Ureter (tissue), 1 donor: ENCODE results near the gene CLIC6. TPM values are rescaled to one million over a fixed set of nuclear protein-coding genes. Genes with fewer than 3 reads are reported as not detected.
A peak's percentile ranks its signal among the peaks of the same experiment; 100 is the strongest.
"Not testable (repeated sequence)": the region's sequence is repeated elsewhere in the genome, so short reads cannot be mapped to it uniquely, and the experiment has no call there.

Experiments used
- DNase-seq: peaks from one replicate; pipeline ENCODE4 v3.0.0-alpha.2; 2020; ENCODE audit warnings: low spot score
- total RNA-seq: library from RNA; stranded (reverse); gene quantifications from one replicate; pipeline ENCODE4 v1.2.4, GENCODE V29; 2023
- donor health status: DM: yes; HTN: yes; CAD: no.

Gene CLIC6
- total RNA-seq, 1 donor from 2014 or later: 24.1 TPM

DNA sequence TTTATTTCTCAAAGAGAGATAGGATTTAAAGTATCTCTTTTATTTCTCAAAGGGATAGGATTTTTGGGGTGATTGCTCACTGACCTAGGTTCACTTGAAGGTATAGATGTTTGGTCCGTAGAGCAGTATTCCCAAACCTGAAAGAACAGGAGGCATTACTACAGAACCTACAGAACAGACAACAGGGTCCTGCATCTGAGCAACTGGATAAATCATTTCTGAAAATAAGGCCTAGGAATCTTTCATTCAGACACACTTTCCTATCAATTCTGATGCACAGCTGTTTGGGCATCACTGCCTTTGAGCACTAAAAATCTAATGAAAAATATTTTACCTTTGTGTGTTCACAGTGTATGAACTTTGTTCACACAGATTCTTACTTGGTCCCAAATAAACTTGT, 17.2 kb upstream of the CLIC6 start:
- DNase-seq: no peak

DNA sequence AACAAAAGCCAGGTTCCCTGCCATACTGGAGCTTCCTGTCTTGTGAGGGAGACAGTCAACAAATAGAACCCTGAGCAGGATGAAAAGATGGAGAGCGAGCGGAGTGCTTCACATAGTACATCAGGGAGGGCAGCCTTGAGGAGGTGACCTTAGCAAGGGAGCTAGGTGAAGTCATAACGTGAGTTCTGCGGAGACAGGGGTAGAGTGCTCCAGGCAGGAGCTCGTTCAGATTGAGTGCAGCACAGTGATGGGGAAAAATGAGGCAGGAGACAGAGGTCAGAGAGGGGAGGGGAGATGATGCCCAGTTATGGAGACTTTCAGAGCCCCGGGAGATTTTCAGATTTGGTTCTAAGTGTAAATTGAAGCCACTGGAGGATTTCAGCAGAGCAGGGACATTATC, 15.3 kb upstream of the CLIC6 start:
- no peak for DNase-seq

DNA sequence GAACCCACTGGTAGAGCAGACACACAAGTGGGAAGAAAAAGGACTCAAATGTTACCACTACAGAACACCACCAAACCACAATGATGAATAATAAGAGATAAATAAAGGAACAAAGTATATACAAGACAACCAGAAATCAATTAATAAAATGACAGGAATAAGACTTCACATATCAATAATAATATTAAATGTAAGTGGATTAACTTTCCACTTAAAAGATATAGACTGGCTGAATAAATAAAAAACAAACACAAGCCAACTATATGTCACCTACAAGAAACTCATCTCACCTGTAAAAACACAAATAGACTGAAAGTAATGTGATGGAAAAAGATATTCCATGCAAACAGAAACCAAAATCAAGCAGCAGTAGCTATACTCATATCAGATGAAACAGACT, 6.9 kb upstream of the CLIC6 start:
- DNase-seq: no peak

DNA sequence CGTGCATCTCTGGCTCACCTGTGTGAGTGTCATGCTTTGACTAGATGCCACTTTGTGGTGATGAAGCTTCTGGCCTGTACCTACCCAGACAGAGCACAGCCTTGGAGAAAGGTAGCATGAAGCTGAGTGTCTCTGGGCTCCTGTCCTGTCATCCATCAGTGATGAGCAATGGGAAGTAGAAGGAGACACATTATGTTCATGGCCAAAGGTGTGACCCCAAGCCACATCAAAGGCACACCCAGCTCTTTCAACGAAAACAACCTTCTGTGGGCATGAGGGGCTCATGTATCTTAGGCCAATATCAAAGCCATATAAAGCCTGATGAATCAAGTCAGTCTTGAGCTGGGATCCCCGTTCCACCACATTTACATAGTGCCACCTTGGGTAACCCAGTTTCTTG, 1.0 kb upstream of the CLIC6 start:
- DNase-seq: no peak

DNA sequence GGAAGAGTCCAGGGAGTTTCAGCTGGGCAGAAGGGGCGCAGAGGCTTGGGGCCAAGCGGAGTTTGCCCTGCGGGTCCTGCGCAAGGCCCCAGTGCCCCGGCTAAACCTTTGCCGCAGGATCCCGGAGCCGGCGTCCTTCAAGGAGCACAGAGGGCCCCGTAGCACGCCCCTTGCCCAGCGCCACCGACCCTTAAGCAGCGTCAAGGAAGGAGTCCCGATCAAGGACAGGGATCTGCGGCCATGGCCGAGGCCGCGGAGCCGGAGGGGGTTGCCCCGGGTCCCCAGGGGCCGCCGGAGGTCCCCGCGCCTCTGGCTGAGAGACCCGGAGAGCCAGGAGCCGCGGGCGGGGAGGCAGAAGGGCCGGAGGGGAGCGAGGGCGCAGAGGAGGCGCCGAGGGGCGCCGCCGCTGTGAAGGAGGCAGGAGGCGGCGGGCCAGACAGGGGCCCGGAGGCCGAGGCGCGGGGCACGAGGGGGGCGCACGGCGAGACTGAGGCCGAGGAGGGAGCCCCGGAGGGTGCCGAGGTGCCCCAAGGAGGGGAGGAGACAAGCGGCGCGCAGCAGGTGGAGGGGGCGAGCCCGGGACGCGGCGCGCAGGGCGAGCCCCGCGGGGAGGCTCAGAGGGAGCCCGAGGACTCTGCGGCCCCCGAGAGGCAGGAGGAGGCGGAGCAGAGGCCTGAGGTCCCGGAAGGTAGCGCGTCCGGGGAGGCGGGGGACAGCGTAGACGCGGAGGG, 520 bp downstream of the CLIC6 start:
- no peak for DNase-seq

DNA sequence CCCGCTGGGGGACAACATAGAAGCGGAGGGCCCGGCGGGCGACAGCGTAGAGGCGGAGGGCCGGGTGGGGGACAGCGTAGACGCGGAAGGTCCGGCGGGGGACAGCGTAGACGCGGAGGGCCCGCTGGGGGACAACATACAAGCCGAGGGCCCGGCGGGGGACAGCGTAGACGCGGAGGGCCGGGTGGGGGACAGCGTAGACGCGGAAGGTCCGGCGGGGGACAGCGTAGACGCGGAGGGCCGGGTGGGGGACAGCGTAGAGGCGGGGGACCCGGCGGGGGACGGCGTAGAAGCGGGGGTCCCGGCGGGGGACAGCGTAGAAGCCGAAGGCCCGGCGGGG, 1.1 kb downstream of the CLIC6 start:
- DNase-seq: not testable (repeated sequence)

DNA sequence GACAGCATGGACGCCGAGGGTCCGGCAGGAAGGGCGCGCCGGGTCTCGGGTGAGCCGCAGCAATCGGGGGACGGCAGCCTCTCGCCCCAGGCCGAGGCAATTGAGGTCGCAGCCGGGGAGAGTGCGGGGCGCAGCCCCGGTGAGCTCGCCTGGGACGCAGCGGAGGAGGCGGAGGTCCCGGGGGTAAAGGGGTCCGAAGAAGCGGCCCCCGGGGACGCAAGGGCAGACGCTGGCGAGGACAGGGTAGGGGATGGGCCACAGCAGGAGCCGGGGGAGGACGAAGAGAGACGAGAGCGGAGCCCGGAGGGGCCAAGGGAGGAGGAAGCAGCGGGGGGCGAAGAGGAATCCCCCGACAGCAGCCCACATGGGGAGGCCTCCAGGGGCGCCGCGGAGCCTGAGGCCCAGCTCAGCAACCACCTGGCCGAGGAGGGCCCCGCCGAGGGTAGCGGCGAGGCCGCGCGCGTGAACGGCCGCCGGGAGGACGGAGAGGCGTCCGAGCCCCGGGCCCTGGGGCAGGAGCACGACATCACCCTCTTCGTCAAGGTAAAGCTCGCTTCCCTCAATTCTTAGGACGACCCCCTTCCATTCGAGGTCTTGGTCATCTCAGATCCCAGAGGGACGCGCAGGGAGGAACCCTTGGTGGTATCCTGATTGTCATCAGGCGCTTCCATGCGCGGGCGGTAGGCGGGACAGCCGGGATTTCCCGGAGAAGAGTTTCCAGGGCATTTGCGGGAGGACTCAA, 1.6 kb downstream of the CLIC6 start:
- DNase-seq: no peak

DNA sequence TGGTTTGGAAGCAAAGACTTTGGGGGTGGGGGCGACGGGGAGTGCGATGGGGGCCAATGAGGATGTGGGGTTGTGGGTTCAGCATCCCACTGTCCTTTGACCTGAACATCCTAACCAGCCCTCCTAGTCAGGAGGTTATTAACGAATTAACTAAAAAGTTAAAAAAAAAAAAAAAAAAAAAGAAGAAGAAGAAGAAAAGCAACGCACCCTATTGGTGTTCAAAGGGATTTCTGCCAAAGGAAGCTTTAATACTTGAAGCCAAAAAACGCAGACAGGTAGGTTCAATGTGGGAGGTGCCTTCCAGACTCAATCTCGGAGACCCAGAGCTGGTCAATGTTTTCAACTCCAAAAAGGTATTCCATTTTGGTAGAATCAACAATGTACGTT, 2.2 kb downstream of the CLIC6 start:
- no peak for DNase-seq

DNA sequence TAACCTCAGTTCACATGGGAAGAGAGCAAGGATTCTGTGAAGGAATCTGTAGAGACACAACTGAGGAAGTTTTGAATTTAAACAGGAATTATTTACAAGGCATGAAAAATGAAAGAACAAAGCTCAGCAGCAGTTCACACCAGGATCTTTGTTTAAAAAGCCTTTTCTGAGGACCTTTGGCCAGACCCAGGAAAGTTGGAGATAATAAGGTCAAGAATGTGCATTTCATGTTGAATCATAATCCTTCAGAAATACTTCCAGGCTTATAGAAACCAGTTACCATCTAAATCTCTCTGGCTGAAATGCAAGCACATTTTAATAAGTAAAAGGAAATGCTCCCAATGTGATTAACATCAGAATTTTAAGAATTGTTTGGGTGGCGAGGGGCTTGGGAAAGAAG, 2.7 kb downstream of the CLIC6 start:
- no peak for DNase-seq

DNA sequence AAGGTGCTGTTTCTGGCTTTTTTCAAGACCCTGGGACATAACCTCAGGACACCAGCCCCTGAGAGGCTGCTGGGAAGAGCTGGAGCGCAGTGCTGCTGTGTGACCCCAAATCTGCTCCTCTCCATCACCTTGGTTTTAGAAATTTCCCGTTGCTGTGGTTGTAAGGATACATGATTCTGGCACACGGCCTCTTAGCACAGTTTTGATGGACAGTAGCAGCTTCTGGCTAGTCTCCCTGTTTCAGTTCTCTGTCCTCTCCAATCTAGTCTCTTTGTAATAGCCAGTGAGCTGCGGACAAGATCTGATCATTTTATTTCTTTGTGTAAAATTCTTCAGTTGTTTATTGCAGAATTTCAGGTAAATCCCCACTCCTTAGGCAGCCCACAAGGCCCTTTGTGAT, 3.1 kb downstream of the CLIC6 start:
- no peak for DNase-seq

DNA sequence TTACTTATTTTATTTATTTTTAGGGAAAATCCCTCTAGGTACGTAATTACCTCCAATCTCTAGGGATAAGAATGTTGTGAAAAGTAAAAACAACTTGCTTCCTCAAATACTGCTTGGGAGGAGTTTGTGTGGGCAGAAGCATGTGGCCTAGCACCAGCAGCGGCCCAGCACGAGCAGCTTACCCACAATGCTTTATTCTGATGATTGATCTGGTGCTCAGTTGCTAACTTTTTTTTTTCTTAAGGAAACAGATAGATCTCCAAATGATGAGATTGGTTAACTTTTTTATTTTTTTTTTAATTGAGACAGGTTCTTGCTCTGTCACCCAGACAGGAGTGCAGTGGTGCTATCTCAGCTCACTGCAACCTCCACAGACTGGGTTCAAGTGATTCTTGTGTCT, 4.2 kb downstream of the CLIC6 start:
- no peak for DNase-seq

DNA sequence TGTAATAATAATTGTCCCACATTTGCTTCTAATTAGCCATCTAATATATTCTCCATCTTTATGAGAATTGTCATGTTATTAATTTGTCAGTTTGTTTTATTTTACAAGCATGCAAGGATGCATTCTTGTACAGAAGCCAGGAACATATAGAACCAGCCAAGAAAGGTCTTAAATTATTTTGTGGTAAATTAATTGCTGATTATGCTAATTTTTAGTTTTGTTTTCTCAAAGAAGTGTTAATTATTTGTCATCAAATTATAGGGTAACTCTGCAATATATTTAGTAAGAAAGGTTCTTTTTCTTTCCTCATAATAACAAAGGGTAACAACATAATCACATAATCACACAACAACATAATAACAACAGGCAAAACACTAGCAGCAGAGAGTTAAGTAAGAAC, 5.7 kb downstream of the CLIC6 start:
- no peak for DNase-seq

DNA sequence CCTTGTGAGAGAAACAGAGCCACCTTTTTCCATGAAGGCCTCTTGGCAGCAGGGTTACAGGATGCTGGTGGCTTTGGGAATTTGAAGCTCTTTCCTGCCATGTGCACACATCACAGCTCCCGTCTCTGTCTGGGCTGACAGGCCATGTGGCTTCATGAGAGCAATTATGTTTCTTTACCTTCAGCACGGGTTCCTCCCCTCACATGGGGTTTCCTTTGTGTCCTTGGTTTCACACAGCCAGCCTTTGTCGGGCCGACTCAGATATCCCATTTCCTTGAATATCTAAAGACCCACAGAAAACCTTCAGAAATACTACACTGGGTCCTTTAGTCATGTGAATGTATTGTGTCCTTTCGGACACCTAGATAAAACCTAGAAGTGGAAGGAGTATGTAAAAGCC, 7.1 kb downstream of the CLIC6 start:
- no peak for DNase-seq

DNA sequence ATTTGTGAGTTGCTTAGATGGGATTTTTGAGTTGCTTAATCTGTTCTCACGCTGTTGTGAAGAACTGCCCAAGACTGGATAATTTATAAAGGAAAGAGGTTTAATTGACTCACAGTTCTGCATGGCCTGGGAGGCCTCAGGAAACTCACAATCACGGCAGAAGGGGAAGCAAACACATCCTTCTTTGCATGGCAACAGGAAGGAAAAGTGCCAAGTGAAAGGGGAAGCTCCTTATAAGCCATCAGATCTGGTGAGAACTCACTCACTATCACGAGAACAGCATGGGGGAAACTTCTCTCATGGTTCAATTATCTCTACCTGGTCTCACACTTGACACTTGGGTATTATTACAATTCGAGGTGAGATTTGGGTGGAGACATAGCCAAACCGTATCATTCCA, 10.3 kb downstream of the CLIC6 start:
- no peak for DNase-seq

DNA sequence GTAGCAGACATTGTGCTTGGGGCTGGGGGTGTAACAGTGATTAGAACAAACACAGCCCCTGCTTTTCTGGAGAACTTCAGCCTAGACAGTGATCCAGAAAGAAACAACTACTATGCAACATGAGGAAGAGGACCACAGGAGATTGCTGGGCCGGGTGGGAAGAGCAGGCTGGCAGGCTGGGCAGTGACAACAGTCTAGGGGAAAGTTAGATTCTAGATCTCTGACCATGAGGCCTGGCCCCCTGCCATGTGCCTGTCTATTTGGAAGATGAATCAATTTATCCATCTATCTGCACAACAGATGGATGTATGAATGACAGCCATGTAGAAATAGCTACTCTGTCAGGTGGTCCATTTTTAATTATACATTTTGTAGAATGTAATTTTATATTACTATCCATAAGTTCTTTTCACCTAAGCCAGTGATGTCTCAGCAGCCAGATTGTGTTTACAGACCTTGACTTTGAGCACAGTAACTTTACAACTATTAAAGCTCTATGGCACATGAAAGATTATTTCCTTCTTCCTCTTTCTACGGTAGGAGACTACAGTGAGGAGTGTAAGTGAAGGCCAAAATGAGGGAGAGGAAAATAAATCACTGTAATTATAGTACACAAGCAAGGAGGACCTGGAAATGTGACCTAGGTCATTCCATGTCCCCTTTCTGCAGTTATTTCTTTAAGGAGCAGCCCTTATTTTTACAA, 15.5 kb downstream of the CLIC6 start:
- DNase-seq: peak; percentile 42

DNA sequence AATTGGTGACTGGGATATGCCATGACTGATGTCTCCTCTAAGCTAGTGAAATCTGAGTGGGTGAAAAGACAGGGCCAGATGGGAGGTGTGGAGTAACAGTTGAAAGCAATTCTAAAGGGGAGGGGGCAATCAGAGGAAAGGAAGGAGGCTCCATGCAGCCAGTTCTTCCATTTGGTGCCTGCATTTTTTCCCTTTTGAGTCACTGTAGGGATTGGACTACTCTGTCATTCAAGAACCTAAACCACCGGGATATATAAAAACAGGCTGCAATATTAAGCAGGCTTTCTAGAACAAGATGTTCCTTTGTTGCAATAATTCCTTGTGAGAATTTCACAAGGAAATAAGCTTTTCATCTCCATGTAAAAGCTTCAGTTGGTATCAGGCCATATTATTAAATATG, 18.3 kb downstream of the CLIC6 start:
- DNase-seq: no peak

DNA sequence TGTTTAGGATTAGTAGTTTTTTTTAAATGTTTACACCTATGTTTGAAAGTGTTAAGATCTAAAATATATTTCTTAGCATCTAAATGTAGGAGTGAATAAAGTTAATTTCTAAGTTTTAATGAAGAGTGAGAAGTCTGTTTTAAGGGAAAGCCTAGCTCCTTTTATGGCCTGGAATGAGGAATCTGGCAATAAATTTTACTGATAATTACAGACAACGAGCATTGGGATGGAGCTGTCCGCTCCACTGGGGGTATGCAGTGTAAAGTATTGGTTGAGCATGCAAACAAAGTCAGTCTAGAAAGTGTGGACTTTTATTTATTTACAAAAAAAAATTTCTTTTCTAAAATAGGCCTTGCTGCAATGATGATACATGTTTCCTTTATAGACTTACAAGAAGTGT, 19.0 kb downstream of the CLIC6 start:
- DNase-seq: no peak

DNA sequence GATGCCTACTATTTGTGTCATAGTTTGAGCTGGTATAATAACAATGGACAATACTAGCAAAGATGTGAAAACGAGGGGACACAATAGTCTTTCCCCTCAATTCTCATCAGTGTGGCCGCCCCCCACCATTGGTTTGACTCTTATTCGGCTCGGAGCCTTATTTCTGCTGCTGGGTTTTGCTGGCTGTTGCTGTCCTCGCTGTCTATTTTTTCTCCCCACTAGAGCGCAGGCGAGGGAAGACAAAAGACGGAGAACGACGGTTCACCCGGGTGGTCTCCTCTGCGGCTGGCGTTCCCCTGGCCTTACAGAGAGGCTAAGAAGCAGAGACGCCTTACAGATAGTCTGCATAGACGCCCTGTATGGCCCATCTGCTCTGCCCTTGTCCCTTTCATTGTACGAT, 19.4 kb downstream of the CLIC6 start:
- DNase-seq: no peak

DNA sequence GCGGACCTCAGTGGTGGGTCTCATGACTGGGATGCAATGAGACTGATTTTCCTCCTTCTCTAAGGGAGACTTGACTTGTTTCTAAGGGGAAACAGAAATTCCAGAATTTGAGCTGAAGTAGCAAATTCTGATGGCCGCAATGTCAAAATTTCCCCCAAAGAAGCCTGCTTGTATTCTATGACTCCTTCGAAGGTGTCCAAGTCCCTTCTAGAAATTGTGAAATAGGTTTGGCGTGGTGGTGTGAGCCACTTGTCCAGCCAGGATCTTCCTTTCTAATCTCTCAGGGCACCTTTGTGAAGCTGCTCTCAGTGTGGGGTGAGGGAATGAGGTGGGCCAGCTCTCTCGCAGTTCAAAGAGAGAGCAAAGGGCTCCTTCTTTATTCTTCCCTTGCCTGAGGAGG, 19.9 kb downstream of the CLIC6 start:
- no peak for DNase-seq

DNA sequence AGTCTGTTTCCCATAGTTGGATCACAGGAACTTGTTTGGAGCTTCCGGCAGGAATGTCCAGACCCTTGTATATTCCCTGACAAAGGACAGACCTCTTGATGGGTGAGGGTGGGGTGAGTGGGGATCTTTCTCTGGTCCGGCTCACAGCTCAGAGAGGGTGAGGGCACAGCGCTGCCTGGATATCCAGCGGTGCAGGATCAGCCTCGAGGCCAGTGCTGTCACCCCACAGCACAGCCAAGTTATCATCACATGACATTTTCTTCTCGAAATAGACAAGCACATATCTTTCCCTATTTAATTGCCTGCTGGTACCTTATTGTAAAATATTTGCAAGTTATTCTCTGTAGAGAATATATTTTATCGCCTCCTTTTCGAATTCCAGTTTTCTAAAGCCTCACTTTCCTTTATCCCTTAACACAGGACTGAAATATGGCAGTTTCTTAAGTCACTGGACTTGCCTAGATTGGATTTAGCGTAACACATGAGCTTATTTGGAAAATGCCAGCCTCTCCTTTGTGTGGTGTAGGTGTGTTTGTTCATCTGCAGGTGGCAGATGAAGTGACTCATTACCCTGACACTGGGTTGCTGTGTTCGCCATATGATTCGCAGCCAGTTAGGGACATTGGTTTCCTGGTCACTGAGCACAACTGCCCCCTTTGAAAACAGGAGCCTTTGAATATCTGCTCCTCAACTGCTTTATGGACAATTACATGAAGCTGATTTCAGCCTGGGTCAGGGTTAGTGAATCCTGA, 21.4 kb downstream of the CLIC6 start:
- DNase-seq: no peak

DNA sequence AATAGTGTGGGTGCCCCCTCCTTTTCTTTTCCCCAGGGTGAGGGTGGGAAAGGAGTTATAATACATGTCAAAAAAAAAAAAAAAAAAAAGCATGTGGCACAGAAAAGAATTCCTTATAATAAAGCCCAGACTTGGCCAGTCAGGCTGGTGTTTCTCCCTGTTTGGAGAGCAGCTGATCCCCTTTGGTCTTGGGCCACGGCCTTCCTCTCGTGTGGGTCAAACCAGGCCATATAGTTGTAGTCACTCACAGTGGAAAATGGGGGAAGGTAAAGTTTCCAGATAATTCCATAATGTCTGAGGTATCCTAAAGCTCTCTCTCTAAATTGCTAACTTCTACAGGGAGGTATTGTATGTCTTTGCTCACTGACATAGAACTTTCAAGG, 22.0 kb downstream of the CLIC6 start:
- no peak for DNase-seq

DNA sequence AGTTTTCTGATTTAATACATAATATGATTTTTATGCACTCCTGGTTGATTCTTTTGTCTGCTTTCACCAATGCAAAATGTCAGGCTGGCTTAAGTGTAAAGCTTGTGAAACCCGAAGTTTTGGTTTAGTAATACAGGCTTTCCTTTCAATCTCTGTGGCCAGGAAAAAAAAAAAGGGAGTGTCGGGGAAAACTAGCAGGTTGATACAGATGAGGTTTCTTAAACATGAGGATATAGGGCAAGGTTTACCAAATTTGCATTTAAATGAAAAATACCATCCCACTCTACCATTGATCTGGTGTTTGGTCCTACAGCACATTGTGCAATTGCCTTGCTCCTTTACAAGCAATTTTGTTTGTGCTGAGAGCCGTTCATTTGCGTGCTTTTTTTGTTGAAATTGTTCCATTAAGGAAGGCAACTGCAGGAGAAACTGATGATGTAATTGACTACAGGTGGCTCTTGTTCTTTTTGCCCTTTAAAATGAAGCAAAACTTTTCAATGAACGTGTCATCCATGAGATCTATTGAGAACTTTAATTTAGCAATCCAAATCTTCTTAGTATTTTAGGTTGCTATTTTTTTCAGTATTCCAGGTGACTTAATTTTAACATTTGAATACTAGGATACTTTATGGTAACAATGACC, 22.7 kb downstream of the CLIC6 start:
- no peak for DNase-seq
